CD14-positive monocyte (primary cell): ENCODE results near the gene ITPR2. TPM values are rescaled to one million over a fixed set of nuclear protein-coding genes. Genes with fewer than 3 reads are reported as not detected.
A peak's percentile ranks its signal among the peaks of the same experiment; 100 is the strongest.

Source experiments
- DNase-seq, 3 donors: peaks; one replicate each; pipeline ENCODE4 v3.0.0-alpha.2; 2011 to 2022
- H2AFZ ChIP-seq: 2 replicates; pipeline ENCODE4 v1.6.0; 2012; ENCODE audit warnings: mild to moderate bottlenecking, low read depth, low read length, inconsistent platforms; ENCODE audit not compliant: insufficient read depth, poor library complexity, severe bottlenecking
- H3K27ac ChIP-seq, 2 donors: 1 replicate in 1 of 2; 2 replicates in 1 of 2; pipeline ENCODE4 v1.5.1; 2012 to 2013; ENCODE audit warnings: low read length in 2 of 2, control low read depth in 1 of 2, inconsistent platforms in 1 of 2, low read depth in 1 of 2, mild to moderate bottlenecking in 1 of 2
- H3K27me3 ChIP-seq, 2 donors: one replicate each; pipeline versions ENCODE4 v1.6.0 to v1.6.1; 2011 to 2013; ENCODE audit warnings: low read length in 2 of 2; ENCODE audit not compliant: control insufficient read depth in 2 of 2, insufficient read depth in 2 of 2
- H3K36me3 ChIP-seq, 2 donors: replicated peaks in 1 of 2; 1 replicate in 1 of 2; 2 replicates in 1 of 2; pipeline versions ENCODE4 v1.5.1 to v1.6.1; 2012 to 2013; ENCODE audit warnings: low read length in 2 of 2, control low read depth in 1 of 2, inconsistent platforms in 1 of 2, mild to moderate bottlenecking in 1 of 2; ENCODE audit not compliant: insufficient read depth in 2 of 2, control insufficient read depth in 1 of 2
- H3K4me1 ChIP-seq, 2 donors: 1 replicate in 1 of 2; 2 replicates in 1 of 2; pipeline versions ENCODE4 v1.5.1 to v1.6.1; 2012 to 2013; ENCODE audit warnings: low read length in 2 of 2, control low read depth in 1 of 2, inconsistent platforms in 1 of 2, mild to moderate bottlenecking in 1 of 2, moderate library complexity in 1 of 2; ENCODE audit not compliant: insufficient read depth in 2 of 2, control insufficient read depth in 1 of 2
- H3K4me2 ChIP-seq: replicated peaks from 2 replicates; pipeline ENCODE3; 2012; ENCODE audit warnings: low read length, moderate library complexity, mild to moderate bottlenecking; ENCODE audit not compliant: poor library complexity, severe bottlenecking; ENCODE audit errors: extremely low read depth
- H3K4me3 ChIP-seq, 3 experiments: fragments of 200-600 bp in 1 of 3; sonication (generic) in 1 of 3; replicated peaks in 1 of 3; 1 replicate in 2 of 3; 2 replicates in 1 of 3; pipeline ENCODE4 v1.5.1; 2011 to 2013; ENCODE audit warnings: low read length in 3 of 3, mild to moderate bottlenecking in 3 of 3, control low read depth in 2 of 3, low read depth in 2 of 3, inconsistent platforms in 1 of 3, moderate library complexity in 1 of 3
- H3K79me2 ChIP-seq: 2 replicates; pipeline ENCODE4 v1.6.0; 2012; ENCODE audit warnings: mild to moderate bottlenecking, control low read depth, inconsistent platforms, low read length, moderate library complexity; ENCODE audit not compliant: insufficient read depth
- H3K9ac ChIP-seq: 2 replicates; pipeline ENCODE4 v1.6.0; 2017; ENCODE audit warnings: low read length, mild to moderate bottlenecking; ENCODE audit not compliant: insufficient read depth, poor library complexity, severe bottlenecking
- H3K9me3 ChIP-seq, 2 donors: replicated peaks in 1 of 2; 1 replicate in 1 of 2; 2 replicates in 1 of 2; pipeline versions ENCODE4 v1.5.1 to v1.6.1; 2012 to 2013; ENCODE audit warnings: low read length in 2 of 2, control low read depth in 1 of 2; ENCODE audit not compliant: control insufficient read depth in 1 of 2, insufficient read depth in 1 of 2
- H4K20me1 ChIP-seq: 2 replicates; pipeline ENCODE4 v1.6.0; 2012; ENCODE audit warnings: mild to moderate bottlenecking, low read length, control low read depth, moderate library complexity; ENCODE audit not compliant: insufficient read depth
- H3K27ac Mint-ChIP-seq, 7 donors: one replicate each; pipeline ENCODE4 v1.8.0; 2020; ENCODE audit warnings: mild to moderate bottlenecking in 7 of 7, mixed read lengths in 7 of 7, moderate library complexity in 6 of 7, inconsistent platforms in 2 of 7
- H3K27me3 Mint-ChIP-seq, 3 donors: one replicate each; pipeline ENCODE4 v1.8.0; 2021 to 2022; ENCODE audit warnings: low read depth in 3 of 3, mild to moderate bottlenecking in 3 of 3, mixed read lengths in 3 of 3, moderate library complexity in 3 of 3, inconsistent platforms in 1 of 3
- H3K36me3 Mint-ChIP-seq, 2 donors: one replicate each; pipeline ENCODE4 v1.8.0; 2020; ENCODE audit warnings: mixed read lengths in 2 of 2, inconsistent platforms in 1 of 2, mild to moderate bottlenecking in 1 of 2
- H3K4me1 Mint-ChIP-seq: one replicate; pipeline ENCODE4 v1.8.0; 2020; ENCODE audit warnings: mild to moderate bottlenecking, mixed read lengths
- H3K4me3 Mint-ChIP-seq, 2 donors: one replicate each; pipeline ENCODE4 v1.8.0; 2020; ENCODE audit warnings: mild to moderate bottlenecking in 2 of 2, mixed read lengths in 2 of 2, moderate library complexity in 1 of 2
- H3K9me3 Mint-ChIP-seq, 7 donors: one replicate each; pipeline ENCODE4 v1.8.0; 2020 to 2022; ENCODE audit warnings: mixed read lengths in 7 of 7, mild to moderate bottlenecking in 6 of 7, moderate library complexity in 6 of 7, inconsistent platforms in 2 of 7
- CTCF ChIP-seq: fragments of 200-600 bp; IDR thresholded peaks from one replicate; pipeline ENCODE4 v1.8.0; 2022; ENCODE audit warnings: antibody characterized with exemption, mild to moderate bottlenecking
- WGBS: methylation state at CpG from one replicate; pipeline ENCODE4 v1.1.5; 2013; ENCODE audit warnings: missing lambda C conversion rate; ENCODE audit not compliant: insufficient coverage; 5-methylcytosine and 5-hydroxymethylcytosine counted together
- intact Hi-C, 2 donors: fragments of 100-400 bp; cut with micrococcal nuclease; formaldehyde crosslinking; loops; one replicate each; pipeline versions ENCODE4 v1.15.0 to v1.15.1; 2023
- polyA plus RNA-seq, 3 donors: library from polyadenylated mRNA; depleted of rRNA in 1 of 3; unstranded in 2 of 3; stranded (reverse) in 1 of 3; fragments of 300-500 nt in 2 of 3; fragments of >200 nt in 1 of 3; fragmentation: Illumina TruSeq in 2 of 3; gene quantifications; 1 replicate in 2 of 3; 2 replicates in 1 of 3; pipeline ENCODE4 v1.2.3, GENCODE V29; 2012 to 2021

Gene ITPR2
- polyA plus RNA-seq, 3 donors, result 2.7 to 6.4 (median 5.7) TPM

- H3K27ac Mint-ChIP-seq, result peak overlapping the region in 1 of 7 donors; percentile 58
- H3K9me3 ChIP-seq, result no peaks in the 10 kb centered on the region
- no peak overlapping the region for H3K27ac ChIP-seq
- intact Hi-C loops, result no loop called here
- H3K36me3 ChIP-seq, result peaks cover 0 to 8% of the 10 kb centered on the region in 2 donors
- peaks cover 0 to 2% (median 1%) of the 10 kb centered on the region in 3 donors for H3K27me3 Mint-ChIP-seq
- peaks cover 10 to 12% of the 10 kb centered on the region in 2 donors for H3K4me1 ChIP-seq
- H3K36me3 Mint-ChIP-seq, result peaks cover 0 to 4% of the 10 kb centered on the region in 2 donors
- H4K20me1 ChIP-seq, result no peaks in the 10 kb centered on the region
- no peak overlapping the region for H2AFZ ChIP-seq
- no peak overlapping the region for H3K9ac ChIP-seq
- 75% methylated on average over 2 of the region's 4 CpGs for WGBS
- no peaks in the 10 kb centered on the region for H3K27me3 ChIP-seq
- peaks cover 22% of the 10 kb centered on the region for H3K4me1 Mint-ChIP-seq
- TF ChIP-seq CTCF, result no peak
- H3K4me3 Mint-ChIP-seq, result no peak overlapping the region
- DNase-seq, result no peak
- peaks cover 0 to 4% (median 0%) of the 10 kb centered on the region in 7 donors for H3K9me3 Mint-ChIP-seq
- no peaks in the 10 kb centered on the region for H3K79me2 ChIP-seq
- H3K4me3 ChIP-seq, result no peak overlapping the region
- H3K4me2 ChIP-seq, result no peak overlapping the region
Measured at GRCh38 chr12:26331960-26332359, 501.0 kb downstream of the ITPR2 start.

GRCh38 chr12:26331136-26331535 lies 501.9 kb downstream of the ITPR2 start:
- TF ChIP-seq CTCF, result no peak
- H3K36me3 ChIP-seq, result peaks cover 0 to 7% of the 10 kb centered on the region in 2 donors
- H3K27ac ChIP-seq, result no peak overlapping the region
- no peaks in the 10 kb centered on the region for H3K36me3 Mint-ChIP-seq
- H4K20me1 ChIP-seq, result no peaks in the 10 kb centered on the region
- peaks cover 0 to 4% (median 0%) of the 10 kb centered on the region in 7 donors for H3K9me3 Mint-ChIP-seq
- peaks cover 10 to 12% of the 10 kb centered on the region in 2 donors for H3K4me1 ChIP-seq
- no peak for DNase-seq
- no peak overlapping the region for H3K9ac ChIP-seq
- H3K27me3 Mint-ChIP-seq, result peaks cover 0 to 2% (median 1%) of the 10 kb centered on the region in 3 donors
- no peaks in the 10 kb centered on the region for H3K27me3 ChIP-seq
- no peaks in the 10 kb centered on the region for H3K79me2 ChIP-seq
- WGBS, result 100% methylated on average over 1 of the region's 3 CpGs
- no peak overlapping the region for H3K4me3 ChIP-seq
- H3K4me1 Mint-ChIP-seq, result peaks cover 22% of the 10 kb centered on the region
- no peak overlapping the region for H3K4me3 Mint-ChIP-seq
- no peak overlapping the region for H2AFZ ChIP-seq
- intact Hi-C loops, result no loop called here
- H3K27ac Mint-ChIP-seq, result no peak overlapping the region
- H3K9me3 ChIP-seq, result no peaks in the 10 kb centered on the region
- H3K4me2 ChIP-seq, result no peak overlapping the region
